Cardiac septum (tissue), 1 donor: ENCODE results near the gene TBC1D7. TPM values are rescaled to one million over a fixed set of nuclear protein-coding genes. Genes with fewer than 3 reads are reported as not detected.
A peak's percentile ranks its signal among the peaks of the same experiment; 100 is the strongest.

Experiments
- DNase-seq: peaks from one replicate; pipeline ENCODE4 v3.0.0-alpha.2; 2020; ENCODE audit warnings: low spot score
- intact Hi-C: fragments of 100-400 bp; cut with DNase I; formaldehyde crosslinking; loops from one replicate; pipeline ENCODE4 v1.14.0; 2022
- total RNA-seq: library from RNA; stranded (reverse); fragmentation: NEBNext Ultra II Directional; extraction: Animal tissue kit (Norgen Biotek cat#: 25700); gene quantifications from one replicate; pipeline ENCODE4 v1.2.1, GENCODE V29; 2021
- donor health status: DM: no; HTN: no; CAD: no.

Gene TBC1D7
- total RNA-seq, 1 donor from 2014 or later = 30.5 TPM

DNA sequence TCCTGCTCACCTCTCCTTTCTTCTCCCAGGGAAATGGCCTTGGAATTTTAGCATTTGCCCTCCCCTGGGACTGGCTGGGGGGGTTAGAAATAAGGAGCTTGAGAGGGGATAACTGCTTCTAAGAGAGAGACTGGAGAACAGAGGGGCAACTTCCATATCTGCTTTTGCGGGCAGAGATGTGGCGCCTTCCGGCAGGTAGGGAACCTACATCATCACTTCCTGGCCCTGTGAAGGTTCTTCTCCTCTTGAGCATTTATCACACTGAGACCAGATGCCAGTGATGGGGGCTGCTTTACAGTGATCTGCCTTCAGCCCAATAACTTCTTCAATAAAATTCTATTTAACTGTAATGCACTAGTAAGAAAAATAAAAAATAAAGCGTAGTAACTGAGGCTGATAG, 48.1 kb downstream of the TBC1D7 start:
- intact Hi-C loops = no loop called here
- DNase-seq = peak; percentile 74

DNA sequence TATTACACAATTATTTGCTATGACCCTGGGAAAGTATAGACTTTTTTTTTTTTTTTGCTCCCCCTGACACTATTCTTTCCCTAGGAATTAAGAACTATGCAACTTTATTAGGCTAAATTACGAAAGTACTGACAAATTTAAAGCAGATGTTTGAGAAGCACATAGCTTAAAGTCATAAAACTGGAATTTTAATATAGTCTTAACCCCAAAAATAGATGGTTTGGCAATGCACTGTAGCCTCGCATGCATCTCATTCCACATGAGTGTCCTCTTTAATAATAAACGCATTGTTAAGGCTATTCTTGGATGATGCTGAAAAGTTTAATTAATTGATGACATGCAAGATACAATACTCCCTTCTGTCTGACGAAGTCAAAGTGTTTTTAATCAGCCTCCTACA, 49.3 kb downstream of the TBC1D7 start:
- intact Hi-C loops = no loop called here
- DNase-seq = no peak

- peak; percentile 56 for DNase-seq
- intact Hi-C loops = no loop called here
These were observed 50.2 kb downstream of the TBC1D7 start for GRCh38 chr6:13278164-13278563.

- DNase-seq = peak; percentile 15
- intact Hi-C loops = no loop called here
These were observed 51.1 kb downstream of the TBC1D7 start for GRCh38 chr6:13277231-13277630.

GRCh38 chr6:13275435-13275989, 52.8 kb downstream of the TBC1D7 start:
- peak; percentile 51 for DNase-seq
- intact Hi-C loops = no loop called here

DNA sequence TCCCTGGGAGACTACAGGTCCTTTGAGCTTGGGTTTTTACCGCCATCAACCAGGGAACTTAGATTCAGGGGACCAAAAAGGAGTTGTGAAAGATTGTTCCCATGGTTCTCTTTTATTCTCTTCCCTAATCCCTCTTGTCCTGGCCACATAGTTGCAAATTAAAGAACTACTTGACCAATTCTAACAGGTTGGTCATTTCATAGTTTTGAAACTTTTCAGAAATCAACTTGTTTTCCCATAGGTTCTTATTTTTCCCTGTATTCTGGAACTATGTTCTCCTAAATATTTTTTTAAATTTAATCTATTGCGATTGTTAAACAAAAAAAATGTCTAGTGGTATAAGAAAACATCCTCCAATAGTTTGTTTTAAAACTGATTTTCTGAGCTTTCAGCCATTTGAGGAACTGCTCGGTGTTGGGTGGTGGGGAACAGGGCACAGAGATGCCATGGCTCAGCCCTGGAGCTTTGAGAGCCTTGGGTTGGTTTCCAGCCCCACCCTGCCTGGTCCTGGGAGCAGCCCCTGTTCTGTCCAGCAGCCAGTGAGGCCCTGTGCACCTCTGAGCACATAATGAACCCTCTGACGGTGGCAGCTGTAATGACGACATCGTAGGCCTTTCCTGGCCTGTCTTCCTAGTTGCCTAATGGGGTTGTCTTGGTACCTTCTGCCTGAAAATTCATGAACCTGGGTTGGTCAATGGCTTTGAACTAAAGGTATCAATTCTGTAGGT, 53.5 kb downstream of the TBC1D7 start:
- intact Hi-C loops = no loop called here
- no peak for DNase-seq

GRCh38 chr6:13273931-13274706, 54.2 kb downstream of the TBC1D7 start:
- intact Hi-C loops = no loop called here
- no peak for DNase-seq

GRCh38 chr6:13273202-13273930, 55.0 kb downstream of the TBC1D7 start:
- intact Hi-C loops = no loop called here
- DNase-seq = no peak

DNA sequence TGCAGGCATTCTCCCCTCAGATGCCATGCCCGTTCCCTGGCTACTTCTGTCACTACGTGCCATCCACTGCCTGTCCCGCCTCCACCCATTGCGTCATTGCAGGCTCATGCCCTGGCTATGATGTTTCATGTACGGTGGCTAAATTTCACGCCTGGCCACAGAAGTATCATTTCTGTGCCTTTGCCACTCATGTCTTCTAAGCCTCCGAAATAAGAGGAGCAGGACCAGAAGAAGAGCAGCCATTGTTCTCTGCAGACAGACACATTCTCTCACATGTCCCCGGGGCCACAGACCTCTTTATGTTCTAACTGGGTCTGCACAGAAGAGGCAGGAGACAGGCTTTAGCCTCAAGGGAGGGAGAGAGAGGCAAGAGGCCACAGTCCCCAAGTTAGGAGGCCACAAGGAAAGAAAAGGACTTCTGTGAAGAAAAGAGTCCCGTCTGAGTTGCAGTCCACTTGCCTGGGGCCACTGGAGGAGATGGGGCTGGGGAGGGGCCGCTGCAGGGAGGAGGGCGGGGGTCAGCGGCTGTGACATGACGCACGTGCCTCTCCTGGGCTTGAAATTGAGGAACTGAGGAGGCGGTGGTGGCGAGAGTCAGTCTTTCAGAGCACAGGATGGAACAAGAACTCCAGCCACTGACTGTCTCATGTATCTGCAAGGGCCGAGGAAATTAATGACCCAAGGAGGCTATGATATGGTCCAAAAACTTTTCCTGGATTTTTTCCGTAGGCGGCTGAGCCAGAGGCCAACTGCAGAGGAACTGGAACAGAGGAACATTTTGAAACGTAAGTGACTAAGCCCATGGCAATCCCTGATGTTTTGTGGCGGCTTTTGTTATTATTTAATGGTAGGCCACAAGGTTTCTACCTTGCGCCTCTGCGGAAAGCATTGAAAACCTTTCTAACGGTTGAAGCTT, 55.9 kb downstream of the TBC1D7 start:
- peak; percentile 86 for DNase-seq
- intact Hi-C loops = no loop called here

DNA sequence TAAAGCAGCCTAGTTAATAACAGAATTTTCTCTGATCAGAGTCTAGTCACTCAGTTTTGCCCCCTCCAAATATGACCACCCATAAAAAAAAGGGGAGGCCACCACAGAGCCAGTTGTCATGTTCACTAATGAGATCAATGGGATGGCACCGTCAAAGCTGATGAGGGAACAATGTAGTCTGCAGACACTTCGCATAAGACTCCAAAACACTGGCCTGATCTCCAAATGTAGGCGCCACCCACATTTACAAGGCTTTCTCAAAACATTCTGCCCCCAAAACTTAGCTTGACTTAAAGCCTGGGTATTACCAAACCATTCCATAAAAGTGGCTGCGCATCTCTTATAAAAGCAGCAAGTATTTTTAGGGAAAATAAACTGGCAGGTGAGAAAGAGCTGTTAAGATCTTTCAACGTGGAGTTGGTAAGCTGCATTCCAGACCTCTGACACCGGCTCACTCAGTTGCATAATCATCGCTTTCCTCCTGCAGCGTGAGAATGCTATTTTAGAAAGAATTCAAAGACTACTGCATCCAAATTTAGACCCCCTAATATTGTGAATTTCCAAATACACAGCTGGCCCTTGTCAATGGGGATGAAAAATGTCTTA, 59.3 kb downstream of the TBC1D7 start:
- intact Hi-C loops = no loop called here
- DNase-seq = no peak

- no peak for DNase-seq
These were observed 61.1 kb downstream of the TBC1D7 start for GRCh38 chr6:13267142-13267651.

DNA sequence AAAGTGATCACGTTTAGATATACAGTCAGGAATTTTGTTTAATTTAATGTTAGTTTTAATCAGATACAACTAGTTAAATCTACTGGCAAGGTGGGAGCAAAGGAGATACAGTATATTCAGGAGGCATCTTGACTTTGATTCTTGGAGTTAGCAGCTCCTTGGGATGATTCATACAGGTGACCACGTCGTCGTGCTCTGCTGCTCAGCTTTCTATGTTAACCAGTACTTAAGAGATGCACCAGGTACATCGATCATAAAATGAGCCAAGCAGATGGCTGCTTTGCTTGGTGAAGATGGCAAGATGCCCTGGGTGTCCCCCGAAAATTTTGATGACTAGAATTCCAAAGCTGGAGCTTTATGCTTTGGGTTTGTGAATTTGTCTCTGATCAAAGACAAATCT, 64.7 kb downstream of the TBC1D7 start:
- DNase-seq = no peak
- intact Hi-C loops = no loop called here

More at GRCh38 chr6:13267142-13267651, 61.1 kb downstream of the TBC1D7 start:
- intact Hi-C loops = no loop called here

GRCh38 chr6:13262302-13263230, 65.8 kb downstream of the TBC1D7 start:
- intact Hi-C loops = no loop called here
- no peak for DNase-seq

GRCh38 chr6:13261464-13261994, 66.8 kb downstream of the TBC1D7 start:
- intact Hi-C loops = no loop called here

DNA sequence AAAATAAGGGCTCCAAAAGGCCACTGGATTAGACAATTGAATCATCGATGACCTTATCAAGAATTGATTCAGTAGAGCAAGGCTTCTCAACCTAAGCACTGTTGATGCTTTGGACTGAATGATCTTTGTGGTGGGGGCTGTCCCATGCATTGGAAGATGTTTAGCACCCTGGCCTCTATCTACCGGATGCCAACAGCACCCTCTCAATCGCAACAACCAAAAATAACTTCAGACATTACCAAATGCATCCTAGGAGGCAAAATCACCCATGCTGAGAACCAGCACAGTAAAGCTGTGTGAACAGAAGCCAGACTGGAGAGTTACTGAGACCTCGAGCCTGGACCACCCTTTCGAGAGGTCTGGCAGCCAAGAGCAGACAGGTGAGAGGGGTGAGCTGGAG, 67.5 kb downstream of the TBC1D7 start:
- no peak for DNase-seq
- intact Hi-C loops = no loop called here

More at GRCh38 chr6:13261464-13261994, 66.8 kb downstream of the TBC1D7 start:
- no peak for DNase-seq

GRCh38 chr6:13260101-13260598, 68.2 kb downstream of the TBC1D7 start:
- DNase-seq = no peak
- intact Hi-C loops = no loop called here

DNA sequence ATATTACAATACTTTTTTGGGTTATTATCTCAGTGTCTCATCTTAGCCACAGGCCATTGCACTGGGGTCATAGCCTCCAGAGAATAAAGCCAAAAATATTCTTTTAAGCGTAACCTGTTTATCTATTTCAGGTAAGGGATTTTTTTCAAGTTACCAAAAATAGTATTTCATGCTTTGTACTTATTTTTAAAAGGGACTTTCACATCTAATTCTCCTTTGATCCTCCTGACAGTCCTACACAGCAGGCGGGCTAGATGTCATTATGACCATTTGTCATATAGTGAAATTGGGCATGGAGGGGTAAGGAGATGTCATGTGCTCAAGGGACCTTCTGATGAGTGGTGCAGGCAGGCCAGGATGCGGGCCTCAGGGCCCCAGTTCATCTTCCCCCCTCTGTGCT, 68.9 kb downstream of the TBC1D7 start:
- DNase-seq = no peak
- intact Hi-C loops = no loop called here
